ENCODE results near the gene SLIRP. TPM values are rescaled to one million over a fixed set of nuclear protein-coding genes. Genes with fewer than 3 reads are reported as not detected.

Gene SLIRP
- total RNA-seq, 2 donors from 2014 or later: 60.5 to 63.3 TPM

DNA sequence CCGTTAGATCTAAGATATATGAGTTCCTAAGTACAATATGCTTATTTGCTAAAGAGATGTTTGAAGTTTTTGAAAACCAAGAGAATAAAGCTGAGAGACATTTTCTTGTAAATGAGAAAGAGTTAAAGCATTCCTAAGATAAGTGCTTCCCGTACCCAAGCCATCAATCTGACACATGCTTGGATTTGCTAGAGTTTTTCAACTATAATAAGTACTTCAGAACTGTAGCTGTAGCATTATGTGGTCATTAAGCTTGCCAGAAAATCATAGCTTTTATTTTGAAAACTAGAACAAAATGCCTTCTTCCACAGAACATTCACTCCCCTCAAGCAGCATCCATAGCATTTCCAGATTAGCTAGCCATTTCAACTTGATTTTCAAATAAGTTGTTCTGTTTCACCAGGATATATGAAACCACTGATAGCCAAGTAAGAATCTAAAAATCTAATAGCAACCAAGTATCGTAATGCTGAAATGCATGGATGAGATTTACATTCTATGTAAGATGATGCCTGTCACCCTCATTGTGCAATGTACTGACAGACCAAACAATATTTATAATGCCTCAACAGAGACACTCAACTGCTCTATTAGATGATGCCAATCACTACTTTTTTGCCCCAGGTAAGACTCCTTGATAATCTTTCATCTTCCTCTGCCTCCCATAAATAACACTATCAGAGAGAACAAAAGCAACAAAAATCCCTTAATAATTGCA lies 45.1 kb downstream of the SLIRP start:
- Mint-ChIP-seq H3K4me3 (peak overlapping the region in 1 of 2 donors; percentile 7), H3K36me3 (ENCODE audit: insufficient read depth in 2 of 2) (peaks cover 14 to 40% of the 10 kb centered on the region in 2 donors), H3K9me3 (no peaks in the 10 kb centered on the region), H3K27ac (peak overlapping the region; percentile 20), H3K4me1 (ENCODE audit: low read depth) (peaks cover 29% of the 10 kb centered on the region), H3K27me3 (ENCODE audit: low read depth) (no peaks in the 10 kb centered on the region)
- ATAC-seq (replicated peaks in 1 of 2): no peak
- no peak for DNase-seq

DNA sequence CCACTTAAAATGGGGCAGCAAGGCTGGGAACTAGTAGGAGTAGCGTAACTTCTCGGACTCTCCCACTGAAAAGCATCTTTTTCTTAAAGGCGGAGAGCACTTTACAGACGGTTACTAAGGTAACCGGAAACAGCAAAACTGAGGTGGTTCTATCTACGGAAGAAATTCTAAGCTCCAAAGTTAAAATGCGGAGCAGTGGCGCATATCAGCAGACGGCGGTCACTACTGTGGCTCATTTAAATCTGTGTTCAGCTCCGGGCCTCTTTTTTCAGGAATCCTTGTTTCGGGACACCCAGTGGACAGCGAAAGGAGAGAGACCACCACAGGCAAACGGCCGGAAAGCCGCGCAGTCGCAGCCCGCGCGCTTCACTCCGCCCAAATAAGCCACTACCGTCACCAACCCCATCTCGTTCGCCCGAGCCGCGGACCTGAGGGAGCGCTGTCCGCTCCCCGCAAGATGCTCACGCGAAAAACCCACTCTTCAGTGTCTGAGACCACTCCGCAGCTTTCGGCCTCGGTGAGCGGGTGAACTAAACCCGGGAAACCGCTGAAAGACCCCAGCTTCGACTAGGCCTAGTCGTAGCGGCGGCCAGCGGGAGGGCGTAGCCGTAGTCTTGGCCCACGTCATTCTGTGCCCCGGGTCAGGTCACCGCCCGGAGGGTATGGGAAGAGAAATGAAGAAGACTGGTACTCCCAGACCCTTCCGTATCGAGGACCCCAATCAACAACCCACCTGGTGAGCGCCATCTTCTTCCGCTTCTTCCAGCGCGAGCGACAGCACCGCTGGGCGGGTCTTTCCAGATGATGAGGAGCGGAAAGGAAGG lies 52.7 kb downstream of the SLIRP start, which contains the start of gene SNW1:
Gene SNW1 (minus strand): TSS at position 776 of the 824 bp plus-strand sequence. CDS start 29 bp downstream, at position 747.
- peak; percentile 91 to 95 for DNase-seq
- peak; percentile 95 for ATAC-seq (replicated peaks in 1 of 2)
- Mint-ChIP-seq H3K9me3 (no peaks in the 10 kb centered on the region), H3K4me1 (ENCODE audit: low read depth) (peaks cover 41% of the 10 kb centered on the region), H3K36me3 (ENCODE audit: insufficient read depth in 2 of 2) (peaks cover 4 to 8% of the 10 kb centered on the region in 2 donors), H3K27me3 (ENCODE audit: low read depth) (no peaks in the 10 kb centered on the region), H3K4me3 (peak within 1 kb of the TSS; percentile 97 to 98), H3K27ac (peak within 1 kb of the TSS; percentile 98)

DNA sequence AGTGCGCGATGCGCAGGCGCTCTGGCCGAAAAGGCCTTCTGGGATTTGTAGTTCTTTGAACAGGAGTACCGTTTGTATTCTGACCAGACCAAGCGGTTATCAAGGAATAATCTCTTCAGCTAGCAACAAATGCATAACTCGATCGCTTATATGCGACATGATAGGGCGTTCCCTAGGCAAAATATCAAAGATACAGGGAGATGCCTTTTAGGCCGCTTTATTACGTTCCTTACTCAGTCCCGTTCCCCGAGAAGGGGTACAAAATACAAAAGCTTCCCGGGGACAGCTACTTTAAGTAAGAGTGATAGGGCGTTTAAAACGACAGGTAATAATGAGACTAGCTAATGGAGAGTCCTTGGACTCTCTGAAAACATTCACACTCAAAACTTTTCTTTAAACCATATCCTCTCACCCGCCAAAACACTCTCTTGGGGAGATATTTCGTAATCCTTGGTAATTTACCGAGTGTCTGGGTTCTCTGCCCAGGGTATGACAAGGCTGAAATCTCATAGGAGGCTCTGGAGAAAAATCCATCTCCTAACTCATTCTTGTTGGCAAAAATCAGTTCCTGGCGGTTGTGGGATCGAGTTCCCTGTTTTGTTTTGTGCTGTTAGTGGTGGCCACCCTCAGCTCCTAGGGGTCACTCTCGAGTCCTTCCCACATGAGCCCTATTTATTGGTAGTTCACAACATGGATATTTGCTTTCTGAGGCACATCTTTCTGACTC lies 53.5 kb downstream of the SLIRP start:
- Mint-ChIP-seq H3K27me3 (ENCODE audit: low read depth) (no peaks in the 10 kb centered on the region), H3K4me3 (peak overlapping the region; percentile 97 to 98), H3K27ac (peak overlapping the region; percentile 98), H3K4me1 (ENCODE audit: low read depth) (peaks cover 35% of the 10 kb centered on the region), H3K9me3 (no peaks in the 10 kb centered on the region), H3K36me3 (ENCODE audit: insufficient read depth in 2 of 2) (peaks cover 4 to 5% of the 10 kb centered on the region in 2 donors)
- DNase-seq: peak in 1 of 2 donors; percentile 12
- ATAC-seq (replicated peaks in 1 of 2): peak; percentile 16 to 27

DNA sequence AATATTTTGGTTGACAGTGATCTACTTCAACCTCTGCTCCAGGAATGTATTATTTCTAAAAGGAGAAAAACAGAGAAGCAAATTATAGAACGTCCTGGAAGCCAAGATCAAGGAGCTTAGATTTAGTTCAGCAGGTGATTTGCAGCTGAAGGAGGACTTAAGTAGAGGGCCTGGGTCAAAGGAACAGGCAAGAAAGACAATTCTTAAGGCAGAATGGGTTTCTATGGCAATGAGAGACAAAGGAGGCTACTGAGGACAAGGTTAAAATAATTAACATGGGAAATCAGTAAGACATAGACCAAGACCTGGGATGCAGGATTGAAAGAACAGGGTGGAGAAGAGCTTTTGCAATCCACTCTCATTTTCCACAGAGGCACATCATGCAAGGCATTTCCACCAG lies 55.4 kb downstream of the SLIRP start:
- Mint-ChIP-seq H3K4me3 (no peak overlapping the region), H3K36me3 (ENCODE audit: insufficient read depth in 2 of 2) (no peaks in the 10 kb centered on the region)
- no peak for ATAC-seq (replicated peaks in 1 of 2)

DNA sequence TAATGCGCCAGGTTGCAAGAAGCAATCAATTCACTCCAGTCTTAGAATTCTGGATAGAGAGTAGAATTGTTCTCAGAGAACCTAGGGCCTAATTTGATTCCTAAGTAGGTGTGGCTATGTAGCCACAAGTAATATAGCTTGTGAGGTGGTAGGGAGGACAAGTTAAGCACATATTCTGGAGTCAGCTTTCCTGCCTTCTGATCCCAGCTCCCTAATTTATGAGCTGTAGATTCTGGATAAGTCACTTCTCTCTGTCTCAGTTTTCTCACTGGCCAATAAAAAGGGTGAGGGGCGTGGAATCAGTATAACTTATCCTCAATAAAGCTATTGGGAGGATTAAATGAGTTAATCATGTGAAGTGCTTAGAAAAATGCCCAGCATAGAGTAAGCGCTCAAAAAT lies 56.1 kb downstream of the SLIRP start:
- ATAC-seq (replicated peaks in 1 of 2) (no peak), DNase-seq (no peak)
- no peaks in the 10 kb centered on the region for H3K9me3 Mint-ChIP-seq

More for the DNA sequence above, 55.4 kb downstream of the SLIRP start:
- no peak for DNase-seq
- Mint-ChIP-seq H3K4me1 (ENCODE audit: low read depth) (peaks cover 19% of the 10 kb centered on the region), H3K27ac (no peak overlapping the region), H3K9me3 (no peaks in the 10 kb centered on the region), H3K27me3 (ENCODE audit: low read depth) (no peaks in the 10 kb centered on the region)

More for the DNA sequence above, 56.1 kb downstream of the SLIRP start:
- Mint-ChIP-seq H3K27ac (no peak overlapping the region), H3K27me3 (ENCODE audit: low read depth) (no peaks in the 10 kb centered on the region), H3K4me3 (no peak overlapping the region), H3K4me1 (ENCODE audit: low read depth) (peaks cover 17% of the 10 kb centered on the region), H3K36me3 (ENCODE audit: insufficient read depth in 2 of 2) (no peaks in the 10 kb centered on the region)

Other genes with a start within 250 kb of the SLIRP start
- not detected for gene ISM2, start 209.3 kb upstream of the SLIRP start, total RNA-seq
- 10 to 100 TPM; 18.4 to 20.6 TPM for gene SPTLC2, start 91.5 kb upstream of the SLIRP start, total RNA-seq
- 10 to 100 TPM; 18.1 to 18.7 TPM for gene ALKBH1, start 80 bp upstream of the SLIRP start, total RNA-seq
- 100 to 1,000 TPM; 125 to 142 TPM for gene SNW1, start 53.1 kb downstream of the SLIRP start, total RNA-seq
- 1 to 10 TPM; 2.3 to 3.1 TPM for gene ADCK1, start 92.0 kb downstream of the SLIRP start, total RNA-seq